Measurements from ENCODE around the gene LSM14A. TPM values are rescaled to one million over a fixed set of nuclear protein-coding genes. Genes with fewer than 3 reads are reported as not detected.

LSM14A gene
- total and polyA plus RNA-seq, 9 of the 15 experiments (the other 6 are each of a cell fraction or from before 2014, with no cell fraction given): 19.5 to 150 (median 95.1) TPM

DNA sequence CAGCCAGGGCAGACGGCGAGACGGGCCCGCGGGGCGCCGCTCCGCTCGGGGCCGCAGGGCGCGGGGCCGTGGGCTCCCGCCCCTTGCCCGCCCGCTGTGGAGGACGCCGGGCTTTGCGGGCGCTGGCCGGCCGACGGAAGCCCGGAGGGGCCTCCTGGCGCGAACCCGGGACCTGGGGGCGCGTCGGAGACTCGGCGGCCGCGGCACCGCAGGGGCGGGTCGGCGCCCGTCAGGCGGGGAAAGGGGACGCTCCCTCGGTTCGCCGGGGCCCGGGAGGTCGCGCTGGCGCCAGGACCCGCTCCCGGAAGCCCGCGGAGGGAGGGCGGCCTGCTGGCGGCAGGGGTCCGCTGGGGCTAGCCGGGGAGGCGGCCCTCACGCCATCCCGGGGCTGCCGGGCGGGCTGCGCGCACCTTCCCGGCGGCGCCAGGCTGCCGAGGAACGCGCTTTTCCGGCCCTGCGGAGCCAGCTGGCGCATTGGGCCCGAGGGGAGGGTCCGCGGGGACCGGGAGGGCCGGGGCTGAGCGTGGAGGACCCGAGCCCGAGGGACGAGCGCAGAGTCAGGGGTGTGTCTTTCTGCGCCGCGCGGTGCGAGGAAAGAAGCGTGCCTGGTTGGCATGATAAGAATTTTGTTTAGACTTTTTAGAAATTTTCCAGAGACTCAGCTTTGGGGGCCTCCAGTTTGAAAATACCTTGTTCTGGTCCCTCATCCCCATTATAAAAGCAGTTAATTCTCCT, 82.6 kb downstream of the LSM14A start (continued):
- TF ChIP-seq CHD7 (IDR thresholded peaks at IDR 0.05; ENCODE audit: low read depth, low read length) (no peak), STAT5A (IDR thresholded peaks at IDR 0.05; ENCODE audit: borderline replicate concordance, low read length) (no peak), NFRKB (IDR thresholded peaks at IDR 0.05; ENCODE audit: low read depth) (no peak), BCL6 (CRISPR knock-in tag; IDR thresholded peaks at IDR 0.05) (no peak), SREBF2 (CRISPR knock-in tag; IDR thresholded peaks at IDR 0.05) (no peak), ILF3 (IDR thresholded peaks at IDR 0.05; ENCODE audit: borderline replicate concordance) (0 out of 2 replicates have a peak, but pooled peaks have one; percentile 18), HCFC1 (IDR thresholded peaks at IDR 0.05; ENCODE audit: low read depth, low read length) (no peak), BRF1 (IDR thresholded peaks at IDR 0.05; ENCODE audit: borderline replicate concordance, extremely low read depth, insufficient read length) (no peak), CTBP1 (IDR thresholded peaks at IDR 0.05; ENCODE audit: borderline replicate concordance) (peak; percentile 75), ZNF134 (CRISPR knock-in tag; conservative IDR thresholded peaks at IDR 0.05) (no peak), PRMT5 (CRISPR knock-in tag; IDR thresholded peaks at IDR 0.05) (no peak), SMARCB1 (IDR thresholded peaks at IDR 0.05; ENCODE audit: insufficient read length, low read depth) (no peak), ZNF384 (IDR thresholded peaks at IDR 0.05; ENCODE audit: low read depth, low read length) (no peak), ARID2 (IDR thresholded peaks at IDR 0.05) (no peak)
- TF ChIP-seq, protein P1, sequence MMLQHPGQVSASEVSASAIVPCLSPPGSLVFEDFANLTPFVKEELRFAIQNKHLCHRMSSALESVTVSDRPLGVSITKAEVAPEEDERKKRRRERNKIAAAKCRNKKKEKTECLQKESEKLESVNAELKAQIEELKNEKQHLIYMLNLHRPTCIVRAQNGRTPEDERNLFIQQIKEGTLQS (IDR thresholded peaks at IDR 0.05): no peak
- TF ChIP-seq, protein P1 (CRISPR knock-in tag; conservative IDR thresholded peaks at IDR 0.05): no peak
- TF ChIP-seq, protein P2, sequence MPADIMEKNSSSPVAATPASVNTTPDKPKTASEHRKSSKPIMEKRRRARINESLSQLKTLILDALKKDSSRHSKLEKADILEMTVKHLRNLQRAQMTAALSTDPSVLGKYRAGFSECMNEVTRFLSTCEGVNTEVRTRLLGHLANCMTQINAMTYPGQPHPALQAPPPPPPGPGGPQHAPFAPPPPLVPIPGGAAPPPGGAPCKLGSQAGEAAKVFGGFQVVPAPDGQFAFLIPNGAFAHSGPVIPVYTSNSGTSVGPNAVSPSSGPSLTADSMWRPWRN (IDR thresholded peaks at IDR 0.05; ENCODE audit: low read depth): no peak

Data from K562 (cell line).